HUDEP-2 (cell line): ENCODE results near the gene TMED9.
"Not testable (repeated sequence)": the region's sequence is repeated elsewhere in the genome, so short reads cannot be mapped to it uniquely, and the experiment has no call there.

Experiments used
- DNase-seq, 76 experiments: peaks; one replicate each; lab custom pipeline; 2025; ENCODE audit not compliant: unreplicated experiment in 76 of 76; lab: John Stamatoyannopoulos, UW

TMED9 gene

DNA sequence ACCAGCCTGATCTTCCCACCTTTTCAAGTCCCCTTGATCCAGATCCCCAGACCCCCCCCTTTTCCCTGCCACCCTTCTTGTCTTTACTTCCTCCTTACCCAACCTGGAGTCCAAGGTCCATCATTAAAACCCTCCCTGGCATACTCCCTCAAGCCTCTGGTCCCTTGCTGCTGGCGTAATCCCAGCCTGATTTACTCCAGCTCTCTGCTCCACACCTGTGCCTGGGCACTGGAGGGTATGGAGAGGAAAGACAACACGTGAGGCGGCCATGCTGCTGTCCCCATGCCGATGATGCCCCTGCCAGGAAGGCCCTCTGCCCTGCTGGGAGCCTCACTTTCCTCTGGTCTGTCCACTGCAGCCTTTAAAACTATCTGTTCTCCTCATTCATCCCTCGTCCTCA, 13.1 kb downstream of the TMED9 start:
- no peak for DNase-seq

DNA sequence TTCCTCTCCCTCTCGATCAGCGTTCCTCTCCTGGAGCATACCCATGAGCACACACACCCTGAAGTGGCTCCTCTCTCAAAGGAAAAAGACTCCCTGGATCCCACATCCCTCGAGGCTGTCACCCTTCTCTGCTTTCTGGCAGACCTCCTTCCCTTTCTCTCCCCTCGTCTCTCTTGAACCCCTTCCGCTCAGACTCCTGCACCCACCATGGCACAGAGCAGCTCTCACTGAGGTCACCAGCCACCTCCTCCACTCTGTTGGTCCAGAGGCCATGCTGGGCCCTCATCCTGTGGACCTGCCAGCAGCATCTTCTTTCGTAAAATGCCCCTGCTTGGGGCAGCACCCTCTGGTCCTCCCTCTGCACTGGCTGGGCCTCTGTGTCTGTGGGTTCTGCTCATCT, 13.7 kb downstream of the TMED9 start:
- DNase-seq, result no peak

DNA sequence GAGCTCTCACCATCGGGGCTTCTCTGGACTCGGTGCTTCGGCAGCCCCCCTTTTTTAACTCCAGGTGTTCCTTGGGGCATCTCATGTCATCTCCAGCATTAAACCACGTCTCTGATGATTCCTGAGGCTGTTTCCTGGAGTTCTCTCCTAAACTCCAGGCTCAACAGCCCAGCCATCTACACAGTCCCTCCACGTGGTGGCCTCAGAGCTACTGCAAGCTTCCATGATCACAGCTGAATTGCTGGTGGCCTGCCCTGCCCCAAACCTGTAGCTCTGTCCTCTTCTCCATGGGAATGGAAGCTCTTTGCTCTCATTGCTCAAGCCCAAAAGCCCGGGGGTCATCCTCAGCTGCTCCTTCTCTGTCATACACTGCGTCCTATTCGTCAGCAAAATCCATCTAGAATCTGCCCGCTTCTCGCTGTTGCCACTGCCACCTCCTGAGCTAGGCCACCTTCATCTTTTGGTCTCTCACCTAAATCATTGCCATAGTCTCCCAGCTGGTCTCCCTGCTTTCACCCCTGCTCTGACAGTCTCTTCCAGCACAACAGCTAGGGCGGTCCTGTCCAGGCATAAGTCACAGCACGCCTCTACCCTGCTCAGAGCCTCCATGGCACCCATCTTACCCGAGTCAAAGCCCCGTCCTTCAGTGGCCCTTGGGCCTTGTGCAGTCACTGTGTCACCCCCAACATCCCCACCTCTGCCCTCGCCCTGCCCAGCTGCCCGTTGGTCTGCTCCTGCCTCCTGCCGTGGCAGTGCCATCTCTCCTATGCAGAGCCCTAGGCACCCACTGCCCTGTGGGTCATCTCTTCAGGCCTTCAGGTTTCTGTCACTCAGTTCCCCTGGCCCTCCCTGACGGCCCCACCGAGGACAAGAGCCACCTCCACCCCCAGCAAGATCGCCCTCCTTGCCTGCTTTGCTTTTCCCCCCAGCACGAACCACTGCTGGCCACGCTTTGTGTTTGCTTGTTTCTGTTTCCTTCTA, 14.4 kb downstream of the TMED9 start:
- DNase-seq, result no peak

DNA sequence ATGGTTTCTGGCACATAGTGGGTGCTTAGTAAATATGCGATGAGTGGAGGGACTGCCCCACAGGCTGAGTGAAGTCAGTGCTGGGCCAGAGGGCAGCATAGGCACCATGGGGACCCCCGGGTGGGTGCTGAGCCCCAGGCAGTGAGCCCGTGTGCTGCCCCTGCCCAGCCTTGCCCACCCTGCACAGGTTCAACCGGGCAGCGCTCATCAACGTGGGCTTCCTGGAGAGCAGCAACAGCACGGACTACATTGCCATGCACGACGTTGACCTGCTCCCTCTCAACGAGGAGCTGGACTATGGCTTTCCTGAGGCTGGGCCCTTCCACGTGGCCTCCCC, 15.1 kb downstream of the TMED9 start:
- no peak for DNase-seq

DNA sequence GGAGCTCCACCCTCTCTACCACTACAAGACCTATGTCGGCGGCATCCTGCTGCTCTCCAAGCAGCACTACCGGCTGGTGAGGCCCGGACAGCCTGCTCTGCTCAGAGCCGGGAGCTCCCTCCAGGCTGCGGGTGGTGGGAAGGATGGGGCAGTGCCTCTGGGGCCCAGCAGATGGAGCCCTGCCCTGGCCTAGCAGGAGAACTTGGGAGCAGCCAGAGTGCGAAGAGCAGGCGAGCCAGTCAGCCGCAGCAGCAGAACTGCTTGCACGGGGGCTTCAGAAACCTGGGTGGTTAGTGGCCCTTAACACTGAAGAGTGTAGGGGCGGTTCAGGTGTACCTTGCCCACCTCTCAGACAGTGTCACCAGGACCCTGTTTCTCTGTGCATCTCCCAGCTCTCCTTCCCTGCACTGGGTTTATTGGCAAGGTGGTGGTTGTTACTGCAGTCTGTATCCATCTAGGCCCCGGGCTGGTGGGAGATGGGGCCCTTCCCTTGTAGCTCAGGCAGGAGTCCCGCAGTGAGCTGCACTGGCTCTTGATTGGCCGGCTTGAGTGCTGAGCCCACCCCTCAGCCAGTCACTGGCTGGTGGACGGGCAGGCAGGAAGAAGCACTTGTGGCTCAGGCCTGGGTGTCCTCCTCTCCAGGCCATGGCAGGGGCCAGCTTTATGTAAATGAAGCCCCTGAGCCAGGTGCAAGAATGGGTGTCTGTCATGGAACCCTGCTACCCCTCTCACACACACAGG, 15.6 kb downstream of the TMED9 start:
- peak in 57 of 76 experiments; percentile 4 to 76 (median 44) for DNase-seq

DNA sequence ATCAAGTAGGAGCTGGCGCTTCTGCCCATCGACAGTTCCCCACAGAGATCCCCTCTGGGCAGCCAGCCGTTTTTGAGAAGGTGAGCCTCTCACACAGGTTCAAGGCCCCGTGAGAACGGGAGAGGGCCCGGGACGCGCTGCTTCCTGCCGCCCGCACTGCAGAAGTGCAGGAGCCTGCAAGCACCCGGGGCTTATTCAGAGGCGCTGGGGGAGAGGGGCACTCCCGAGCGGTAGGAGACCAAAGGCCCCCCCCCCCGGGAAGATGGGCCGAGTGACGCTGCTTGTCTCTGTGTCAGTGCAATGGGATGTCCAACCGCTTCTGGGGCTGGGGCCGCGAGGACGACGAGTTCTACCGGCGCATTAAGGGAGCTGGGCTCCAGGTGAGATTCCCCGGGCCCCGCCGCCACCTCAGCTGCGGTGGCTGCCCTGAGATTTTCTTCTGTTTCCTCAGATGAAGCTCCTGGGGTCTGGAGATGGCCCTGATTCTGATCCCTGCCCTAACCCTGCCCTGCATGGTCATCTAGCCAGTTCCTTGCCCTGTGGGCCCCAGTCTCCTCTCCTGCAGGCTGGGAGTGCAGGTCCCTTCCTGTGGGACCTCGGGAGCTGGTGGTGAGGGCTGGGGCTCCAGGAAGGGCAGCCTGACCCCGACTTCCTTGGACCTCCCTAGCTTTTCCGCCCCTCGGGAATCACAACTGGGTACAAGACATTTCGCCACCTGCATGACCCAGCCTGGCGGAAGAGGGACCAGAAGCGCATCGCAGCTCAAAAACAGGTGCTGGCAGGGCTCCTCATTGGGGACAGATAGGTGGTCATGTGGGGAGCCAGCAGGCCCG, 16.5 kb downstream of the TMED9 start:
- no peak for DNase-seq

DNA sequence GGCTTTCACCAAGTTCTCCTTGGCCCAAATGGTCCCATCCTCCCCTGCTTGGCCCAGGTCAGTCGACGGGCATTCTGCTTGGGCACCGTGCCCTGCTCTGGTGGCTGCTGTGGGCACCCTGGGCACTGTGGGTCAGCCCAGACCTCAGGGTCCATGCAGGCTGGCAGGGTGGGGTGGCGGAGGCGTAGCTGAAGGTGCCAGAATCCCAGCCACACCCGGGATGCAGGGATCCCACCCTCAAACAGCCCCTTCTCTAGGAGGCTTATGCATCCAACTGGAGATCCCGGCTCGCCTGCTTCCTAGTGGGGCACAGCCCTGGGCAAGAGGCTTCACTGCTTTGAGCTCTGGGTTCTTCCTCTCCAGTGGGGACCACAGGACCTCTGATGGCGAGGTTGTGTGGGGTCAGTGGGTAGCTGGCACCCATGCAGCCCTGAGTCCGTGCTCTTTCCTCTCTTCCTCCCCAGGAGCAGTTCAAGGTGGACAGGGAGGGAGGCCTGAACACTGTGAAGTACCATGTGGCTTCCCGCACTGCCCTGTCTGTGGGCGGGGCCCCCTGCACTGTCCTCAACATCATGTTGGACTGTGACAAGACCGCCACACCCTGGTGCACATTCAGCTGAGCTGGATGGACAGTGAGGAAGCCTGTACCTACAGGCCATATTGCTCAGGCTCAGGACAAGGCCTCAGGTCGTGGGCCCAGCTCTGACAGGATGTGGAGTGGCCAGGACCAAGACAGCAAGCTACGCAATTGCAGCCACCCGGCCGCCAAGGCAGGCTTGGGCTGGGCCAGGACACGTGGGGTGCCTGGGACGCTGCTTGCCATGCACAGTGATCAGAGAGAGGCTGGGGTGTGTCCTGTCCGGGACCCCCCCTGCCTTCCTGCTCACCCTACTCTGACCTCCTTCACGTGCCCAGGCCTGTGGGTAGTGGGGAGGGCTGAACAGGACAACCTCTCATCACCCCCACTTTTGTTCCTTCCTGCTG, 17.4 kb downstream of the TMED9 start:
- DNase-seq, result peak in 1 of 76 experiments; percentile 5

DNA sequence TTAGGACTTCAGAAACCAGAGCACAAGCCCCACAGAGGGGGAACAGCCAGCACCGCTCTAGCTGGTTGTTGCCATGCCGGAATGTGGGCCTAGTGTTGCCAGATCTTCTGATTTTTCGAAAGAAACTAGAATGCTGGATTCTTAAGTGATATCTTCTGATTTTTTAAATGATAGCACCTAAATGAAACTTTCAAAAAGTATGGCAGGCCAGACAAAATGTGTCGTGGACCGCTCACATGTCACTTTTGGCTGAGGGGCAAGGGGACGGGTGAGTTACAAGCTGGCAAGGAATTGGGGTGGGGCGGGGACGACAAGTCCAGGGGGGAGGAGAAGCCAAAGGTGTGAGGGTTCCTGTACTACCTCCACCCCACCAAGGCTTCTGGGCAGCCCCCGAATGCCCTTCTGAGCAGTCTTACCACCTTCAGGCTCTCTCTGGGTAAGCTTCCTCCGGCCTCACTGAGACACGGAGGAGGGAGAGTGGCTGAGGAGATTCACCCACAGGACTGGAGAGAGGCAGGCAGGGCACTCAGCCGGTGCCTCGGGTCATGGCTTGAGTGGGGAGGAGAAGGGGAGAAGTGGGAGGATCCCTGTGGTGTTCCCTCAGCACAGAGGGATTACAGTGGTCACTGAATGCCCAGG, 18.2 kb downstream of the TMED9 start:
- DNase-seq, result no peak

DNA sequence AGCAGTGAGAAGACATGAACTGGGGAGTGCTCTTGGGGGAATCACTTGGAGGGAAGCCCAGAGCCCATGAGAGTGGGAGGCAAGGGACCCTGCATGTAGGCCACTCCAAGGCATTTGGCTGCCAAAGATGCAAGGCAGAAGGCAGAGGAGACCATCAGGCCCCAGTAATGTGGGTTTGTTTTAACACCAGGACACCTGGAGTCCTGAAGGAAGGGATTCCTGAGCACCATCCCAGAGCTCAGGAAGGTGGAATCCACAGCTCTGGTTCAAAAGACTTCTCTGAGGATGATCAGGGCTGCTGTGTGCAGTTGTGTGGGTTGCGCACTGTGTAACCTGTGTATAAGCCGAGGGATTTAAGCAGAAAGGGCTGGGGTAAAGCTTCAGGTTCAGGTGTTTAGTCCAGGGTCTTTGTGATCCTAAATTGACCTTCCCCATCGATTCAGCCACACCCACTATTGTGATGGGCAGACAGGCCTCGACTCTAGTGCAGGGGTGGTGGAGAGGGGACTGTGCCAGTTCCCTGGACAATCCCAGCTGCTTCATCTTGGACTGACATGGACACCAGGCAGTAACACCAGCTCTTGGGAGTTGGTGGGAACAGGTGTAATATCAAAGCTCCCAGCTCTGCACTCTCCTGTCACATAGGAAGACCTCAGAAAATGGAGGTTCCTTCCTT, 18.9 kb downstream of the TMED9 start:
- DNase-seq, result no peak

DNA sequence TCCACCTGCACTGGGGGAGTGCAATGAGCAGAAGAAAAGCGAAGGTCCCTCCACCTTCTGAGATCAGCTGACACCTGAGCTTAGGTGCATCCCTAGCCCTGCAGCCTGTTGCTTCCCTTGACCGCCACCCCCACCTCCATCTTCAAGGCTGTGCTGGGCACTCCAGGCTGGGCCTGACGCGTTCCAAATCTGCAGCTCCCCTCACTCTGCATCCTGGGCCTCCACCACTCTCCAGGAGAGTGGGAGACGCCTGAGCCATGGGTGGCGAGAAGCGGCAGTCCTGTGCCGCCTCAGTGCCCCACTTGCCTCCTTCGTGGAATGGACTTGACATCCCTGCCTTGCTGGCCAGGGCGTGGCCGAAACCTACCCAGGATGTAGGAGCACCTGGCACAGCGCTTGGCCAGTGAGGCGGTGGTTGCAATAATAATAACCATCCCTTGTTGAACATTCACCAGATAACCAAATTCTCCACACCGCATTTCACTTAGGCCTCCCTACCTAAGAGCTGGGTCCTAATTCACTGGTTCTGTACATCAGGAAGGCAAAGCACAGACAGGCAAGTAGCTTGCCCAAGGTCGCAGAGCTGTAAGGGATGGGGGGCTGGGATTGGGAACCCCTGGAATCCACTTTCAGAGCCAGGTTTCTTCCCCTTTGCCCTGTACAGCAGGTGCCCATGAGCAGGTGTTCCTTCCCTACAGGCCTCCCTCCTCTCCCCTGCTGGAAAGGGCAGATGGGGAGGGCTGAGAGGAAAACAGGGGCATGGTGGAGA, 19.6 kb downstream of the TMED9 start:
- no peak for DNase-seq

DNA sequence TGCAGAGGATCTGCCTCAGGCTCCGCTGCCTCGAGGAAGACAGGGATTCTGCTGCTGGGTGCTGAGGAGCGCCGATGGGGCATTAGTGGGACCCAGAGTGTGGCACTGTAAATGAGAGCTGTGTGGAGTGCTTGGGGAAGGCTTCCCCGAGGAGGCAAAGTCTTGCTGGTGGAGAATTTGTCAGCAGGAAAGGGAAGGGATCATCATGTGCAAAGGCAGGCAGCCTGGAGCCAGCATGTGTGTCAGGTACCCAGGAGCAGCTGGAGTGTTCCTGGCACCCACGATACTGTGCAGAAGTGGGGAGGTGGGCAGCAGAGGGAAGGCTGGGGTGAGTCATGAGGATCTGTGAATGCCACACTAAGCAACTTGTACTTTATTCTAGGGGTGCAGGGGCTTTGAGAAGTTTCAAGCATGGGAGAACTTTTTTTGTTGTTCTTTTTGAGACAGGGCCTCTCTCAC, 20.2 kb downstream of the TMED9 start:
- no peak for DNase-seq

DNA sequence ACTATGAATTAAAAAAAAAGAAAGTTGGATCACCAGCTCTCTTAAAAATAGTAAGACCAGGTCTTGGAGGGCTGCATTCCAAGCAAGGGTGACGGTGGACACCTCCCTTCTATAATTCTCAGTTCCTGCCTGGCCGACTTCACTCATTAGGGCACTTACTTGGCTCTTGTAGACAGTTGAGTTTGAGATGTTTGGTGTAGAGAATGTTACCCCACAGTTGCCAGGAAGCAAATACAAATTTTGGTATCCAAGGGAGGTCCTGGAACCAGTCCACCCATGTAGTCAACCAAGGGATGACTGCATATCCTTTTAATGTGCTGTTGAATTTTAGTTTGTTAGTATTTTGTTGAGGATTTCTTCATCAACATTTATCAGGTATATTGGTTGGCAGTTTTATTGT, 28.6 kb downstream of the TMED9 start:
- DNase-seq, result no peak

DNA sequence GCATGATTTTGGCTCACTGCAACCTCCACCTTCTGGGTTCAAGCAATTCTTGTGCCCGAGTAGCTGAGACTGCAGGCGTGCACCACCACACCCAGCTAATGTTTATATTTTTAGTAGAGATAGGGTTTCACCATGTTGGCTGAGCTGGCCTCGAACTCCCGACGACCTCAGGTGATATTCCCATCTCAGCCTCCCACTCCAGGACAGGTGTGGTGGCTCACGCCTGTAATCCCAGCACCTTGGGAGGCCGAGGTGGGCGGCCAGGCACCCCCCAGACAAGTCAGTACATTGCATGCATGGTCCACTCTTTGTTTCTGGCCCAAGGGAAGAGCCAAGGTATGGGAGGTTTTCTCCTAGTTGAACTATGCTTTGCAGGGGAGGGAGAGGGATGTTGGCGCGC, 32.2 kb downstream of the TMED9 start:
- DNase-seq, result not testable (repeated sequence)

DNA sequence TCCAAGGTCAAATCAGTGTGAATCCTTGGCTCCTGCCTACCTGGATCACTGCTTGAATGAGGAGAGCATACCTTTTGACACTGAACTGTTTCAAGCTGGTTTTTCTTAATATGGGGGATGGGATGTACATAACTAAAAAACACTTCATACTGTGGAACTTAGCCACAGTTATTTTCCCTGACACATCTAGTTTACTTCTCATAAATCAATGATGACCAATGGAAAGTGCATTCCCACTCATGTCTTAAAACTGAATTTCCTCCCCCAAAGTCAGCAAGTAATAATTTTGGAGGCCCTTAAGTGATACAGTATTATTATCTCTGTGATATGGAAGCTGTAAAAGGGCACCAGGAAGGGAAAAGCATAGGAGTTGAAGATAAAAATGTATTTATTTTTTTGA, 38.2 kb downstream of the TMED9 start:
- DNase-seq, result not testable (repeated sequence)

DNA sequence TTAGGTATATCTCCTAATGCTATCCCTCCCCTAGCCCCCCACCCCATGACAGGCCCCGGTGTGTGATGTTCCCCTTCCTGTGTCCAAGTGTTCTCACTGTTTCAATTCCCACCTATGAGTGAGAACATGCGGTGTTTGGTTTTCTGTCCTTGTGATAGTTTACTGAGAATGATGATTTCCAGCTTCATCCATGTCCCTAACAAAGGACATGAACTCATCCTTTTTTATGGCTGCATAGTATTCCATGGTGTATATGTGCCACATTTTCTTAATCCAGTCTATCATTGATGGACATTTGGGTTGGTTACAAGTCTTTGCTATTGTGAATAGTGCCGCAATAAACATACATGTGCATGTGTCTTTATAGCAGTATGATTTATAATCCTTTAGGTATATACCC, 42.9 kb downstream of the TMED9 start:
- not testable (repeated sequence) for DNase-seq

DNA sequence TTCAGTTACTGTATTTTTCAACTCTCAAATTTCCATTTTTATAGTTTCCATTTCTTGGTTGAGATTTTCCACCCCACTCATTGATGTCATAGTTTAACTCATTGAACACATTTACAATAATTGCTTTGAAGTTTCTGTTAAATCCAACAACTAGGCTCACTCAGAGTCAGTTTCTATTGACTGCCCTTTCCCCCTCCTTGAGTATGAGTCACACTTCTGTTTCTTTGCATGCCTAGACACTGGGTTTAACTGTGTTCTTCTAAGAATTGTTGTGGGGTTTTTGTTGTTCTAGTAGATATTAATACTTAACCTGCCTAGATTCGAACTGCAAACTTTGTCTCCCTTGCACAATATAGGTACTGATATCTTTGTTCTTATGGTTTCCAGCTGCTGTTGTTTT, 53.5 kb downstream of the TMED9 start:
- DNase-seq, result not testable (repeated sequence)
